SK-N-SH treated with all-trans-retinoic acid at 6 μM for 48 hours (cell line): ENCODE results near the gene PCDH9.

Experiments
- ATAC-seq: fragments of 200-7000 bp; cut with Tn5 transposase; 3 replicates; pipeline ENCODE4 v1.9.1; 2020; ENCODE audit warnings: mild to moderate bottlenecking, moderate library complexity
- ARNTL ChIP-seq: fragments of 450-650 bp; formaldehyde crosslinking; IDR thresholded peaks from 2 replicates; pipeline ENCODE4 v1.5.0; 2020; ENCODE audit warnings: low read depth, mild to moderate bottlenecking, moderate library complexity, borderline replicate concordance
- BACH2 ChIP-seq: fragments of 250-450 bp; sonication (Bioruptor Pico); IDR thresholded peaks from 2 replicates; pipeline ENCODE4 v1.9.0; 2021; ENCODE audit warnings: mild to moderate bottlenecking, borderline replicate concordance
- CSDC2 ChIP-seq: fragments of 250-450 bp; sonication (Bioruptor Pico); IDR thresholded peaks from 2 replicates; pipeline ENCODE4 v1.5.0; 2020; ENCODE audit warnings: mild to moderate bottlenecking, moderate library complexity
- CSRNP3 ChIP-seq: fragments of 250-450 bp; sonication (Bioruptor Pico); IDR thresholded peaks from 2 replicates; pipeline ENCODE4 v1.5.1; 2021; ENCODE audit warnings: mild to moderate bottlenecking, moderate library complexity
- ESRRG ChIP-seq: fragments of 250-450 bp; sonication (Bioruptor Pico); IDR thresholded peaks from 2 replicates; pipeline ENCODE4 v1.6.1; 2021; ENCODE audit warnings: mild to moderate bottlenecking
- GLIS3 ChIP-seq: fragments of 250-450 bp; sonication (Bioruptor Pico); IDR thresholded peaks from 2 replicates; pipeline ENCODE4 v1.5.0; 2020; ENCODE audit warnings: mild to moderate bottlenecking, moderate library complexity
- ISL1 ChIP-seq: fragments of 250-450 bp; sonication (Bioruptor Pico); IDR thresholded peaks from 2 replicates; pipeline ENCODE4 v2.1.2; 2022; ENCODE audit warnings: mild to moderate bottlenecking, moderate library complexity
- OSR1 ChIP-seq: fragments of 250-450 bp; sonication (Bioruptor Pico); IDR thresholded peaks from 2 replicates; pipeline ENCODE4 v1.8.0; 2022; ENCODE audit warnings: moderate library complexity, mild to moderate bottlenecking, inconsistent platforms
- PPARA ChIP-seq: fragments of 250-450 bp; sonication (Bioruptor Pico); IDR thresholded peaks from 2 replicates; pipeline ENCODE4 v1.5.0; 2020; ENCODE audit warnings: mild to moderate bottlenecking, borderline replicate concordance
- RARB ChIP-seq: fragments of 250-450 bp; sonication (Bioruptor Pico); IDR thresholded peaks from 2 replicates; pipeline ENCODE4 v1.8.0; 2021; ENCODE audit warnings: mild to moderate bottlenecking, moderate library complexity
- SNAI2 ChIP-seq: fragments of 250-450 bp; sonication (Bioruptor Pico); IDR thresholded peaks from 2 replicates; pipeline ENCODE4 v1.5.0; 2020; ENCODE audit warnings: mild to moderate bottlenecking, moderate library complexity
- TCF4 ChIP-seq: fragments of 250-450 bp; sonication (Bioruptor Pico); IDR thresholded peaks from 2 replicates; pipeline ENCODE4 v1.8.0; 2021; ENCODE audit warnings: mild to moderate bottlenecking, moderate library complexity, borderline replicate concordance
- TOX ChIP-seq: fragments of 250-450 bp; sonication (Bioruptor Pico); IDR thresholded peaks from 2 replicates; pipeline ENCODE4 v1.8.0; 2021; ENCODE audit warnings: mild to moderate bottlenecking, moderate library complexity, borderline replicate concordance
- ZC3H10 ChIP-seq: fragments of 250-450 bp; sonication (Bioruptor Pico); IDR thresholded peaks from 2 replicates; pipeline ENCODE4 v1.5.1; 2021; ENCODE audit warnings: mild to moderate bottlenecking, moderate library complexity
- ZFP3 ChIP-seq: fragments of 250-450 bp; sonication (Bioruptor Pico); IDR thresholded peaks from 2 replicates; pipeline ENCODE4 v1.5.0; 2020; ENCODE audit warnings: mild to moderate bottlenecking, moderate library complexity
- ZFP30 ChIP-seq: fragments of 450-650 bp; formaldehyde crosslinking; IDR thresholded peaks from 2 replicates; pipeline ENCODE4 v1.5.0; 2022; ENCODE audit warnings: mild to moderate bottlenecking, moderate library complexity
- ZNF565 ChIP-seq: fragments of 450-650 bp; formaldehyde crosslinking; conservative IDR thresholded peaks from 2 replicates; pipeline ENCODE4 v1.5.0; 2020; ENCODE audit warnings: low read depth, mild to moderate bottlenecking, moderate library complexity
- ZNF70 ChIP-seq: fragments of 450-650 bp; formaldehyde crosslinking; IDR thresholded peaks from 2 replicates; pipeline ENCODE4 v1.5.0; 2020; ENCODE audit warnings: mild to moderate bottlenecking, moderate library complexity
- TF ChIP-seq, protein P1 (sequence below): fragments of 250-450 bp; sonication (Bioruptor Pico); IDR thresholded peaks from 2 replicates; pipeline ENCODE4 v1.5.0; 2020; ENCODE audit warnings: mild to moderate bottlenecking, moderate library complexity
- TF ChIP-seq, protein P2 (sequence below): fragments of 250-450 bp; sonication (Bioruptor Pico); IDR thresholded peaks from 2 replicates; pipeline ENCODE4 v1.8.0; 2020; ENCODE audit warnings: mild to moderate bottlenecking, moderate library complexity, borderline replicate concordance
- TF ChIP-seq, protein P3 (sequence below): fragments of 250-450 bp; sonication (Bioruptor Pico); IDR thresholded peaks from 2 replicates; pipeline ENCODE4 v1.8.0; 2021; ENCODE audit warnings: low read depth, mild to moderate bottlenecking, moderate library complexity, borderline replicate concordance

The PCDH9 gene

DNA sequence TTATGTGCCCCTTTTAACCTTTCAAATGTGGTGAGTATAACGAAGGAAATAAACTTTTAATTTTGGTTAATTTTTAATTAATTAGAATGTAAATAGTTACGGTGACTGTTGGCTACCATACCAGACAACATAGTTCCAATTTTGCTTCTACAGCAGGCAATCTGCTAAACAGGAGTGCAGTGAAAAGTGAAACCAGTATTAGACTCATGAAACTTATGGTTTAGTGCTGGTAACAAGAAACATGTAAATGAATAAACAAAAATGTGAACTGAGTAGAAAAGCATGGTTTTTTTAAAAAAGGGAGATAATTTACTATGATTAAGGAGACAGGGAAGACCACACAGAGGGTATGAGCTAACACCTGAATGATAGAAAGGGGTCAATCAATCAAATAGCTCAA is 478.4 kb downstream of the PCDH9 start:
- ATAC-seq: no peak
- TF ChIP-seq ZNF70 (CRISPR knock-in tag) (no peak), TOX (no peak), PPARA (no peak), CSRNP3 (no peak), ISL1 (CRISPR knock-in tag) (no peak), ARNTL (no peak), ZC3H10 (CRISPR knock-in tag) (no peak), OSR1 (no peak), GLIS3 (CRISPR knock-in tag) (no peak), TCF4 (CRISPR knock-in tag) (no peak), SNAI2 (CRISPR knock-in tag) (no peak), ZFP3 (CRISPR knock-in tag) (no peak), RARB (CRISPR knock-in tag) (no peak), ESRRG (CRISPR knock-in tag) (no peak), BACH2 (CRISPR knock-in tag) (no peak), ZNF565 (CRISPR knock-in tag) (no peak)
- TF ChIP-seq, protein P1, sequence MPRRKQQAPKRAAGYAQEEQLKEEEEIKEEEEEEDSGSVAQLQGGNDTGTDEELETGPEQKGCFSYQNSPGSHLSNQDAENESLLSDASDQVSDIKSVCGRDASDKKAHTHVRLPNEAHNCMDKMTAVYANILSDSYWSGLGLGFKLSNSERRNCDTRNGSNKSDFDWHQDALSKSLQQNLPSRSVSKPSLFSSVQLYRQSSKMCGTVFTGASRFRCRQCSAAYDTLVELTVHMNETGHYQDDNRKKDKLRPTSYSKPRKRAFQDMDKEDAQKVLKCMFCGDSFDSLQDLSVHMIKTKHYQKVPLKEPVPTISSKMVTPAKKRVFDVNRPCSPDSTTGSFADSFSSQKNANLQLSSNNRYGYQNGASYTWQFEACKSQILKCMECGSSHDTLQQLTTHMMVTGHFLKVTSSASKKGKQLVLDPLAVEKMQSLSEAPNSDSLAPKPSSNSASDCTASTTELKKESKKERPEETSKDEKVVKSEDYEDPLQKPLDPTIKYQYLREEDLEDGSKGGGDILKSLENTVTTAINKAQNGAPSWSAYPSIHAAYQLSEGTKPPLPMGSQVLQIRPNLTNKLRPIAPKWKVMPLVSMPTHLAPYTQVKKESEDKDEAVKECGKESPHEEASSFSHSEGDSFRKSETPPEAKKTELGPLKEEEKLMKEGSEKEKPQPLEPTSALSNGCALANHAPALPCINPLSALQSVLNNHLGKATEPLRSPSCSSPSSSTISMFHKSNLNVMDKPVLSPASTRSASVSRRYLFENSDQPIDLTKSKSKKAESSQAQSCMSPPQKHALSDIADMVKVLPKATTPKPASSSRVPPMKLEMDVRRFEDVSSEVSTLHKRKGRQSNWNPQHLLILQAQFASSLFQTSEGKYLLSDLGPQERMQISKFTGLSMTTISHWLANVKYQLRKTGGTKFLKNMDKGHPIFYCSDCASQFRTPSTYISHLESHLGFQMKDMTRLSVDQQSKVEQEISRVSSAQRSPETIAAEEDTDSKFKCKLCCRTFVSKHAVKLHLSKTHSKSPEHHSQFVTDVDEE (CRISPR knock-in tag): no peak
- TF ChIP-seq, protein P2, sequence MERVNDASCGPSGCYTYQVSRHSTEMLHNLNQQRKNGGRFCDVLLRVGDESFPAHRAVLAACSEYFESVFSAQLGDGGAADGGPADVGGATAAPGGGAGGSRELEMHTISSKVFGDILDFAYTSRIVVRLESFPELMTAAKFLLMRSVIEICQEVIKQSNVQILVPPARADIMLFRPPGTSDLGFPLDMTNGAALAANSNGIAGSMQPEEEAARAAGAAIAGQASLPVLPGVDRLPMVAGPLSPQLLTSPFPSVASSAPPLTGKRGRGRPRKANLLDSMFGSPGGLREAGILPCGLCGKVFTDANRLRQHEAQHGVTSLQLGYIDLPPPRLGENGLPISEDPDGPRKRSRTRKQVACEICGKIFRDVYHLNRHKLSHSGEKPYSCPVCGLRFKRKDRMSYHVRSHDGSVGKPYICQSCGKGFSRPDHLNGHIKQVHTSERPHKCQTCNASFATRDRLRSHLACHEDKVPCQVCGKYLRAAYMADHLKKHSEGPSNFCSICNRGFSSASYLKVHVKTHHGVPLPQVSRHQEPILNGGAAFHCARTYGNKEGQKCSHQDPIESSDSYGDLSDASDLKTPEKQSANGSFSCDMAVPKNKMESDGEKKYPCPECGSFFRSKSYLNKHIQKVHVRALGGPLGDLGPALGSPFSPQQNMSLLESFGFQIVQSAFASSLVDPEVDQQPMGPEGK (CRISPR knock-in tag): no peak
- TF ChIP-seq, protein P3, sequence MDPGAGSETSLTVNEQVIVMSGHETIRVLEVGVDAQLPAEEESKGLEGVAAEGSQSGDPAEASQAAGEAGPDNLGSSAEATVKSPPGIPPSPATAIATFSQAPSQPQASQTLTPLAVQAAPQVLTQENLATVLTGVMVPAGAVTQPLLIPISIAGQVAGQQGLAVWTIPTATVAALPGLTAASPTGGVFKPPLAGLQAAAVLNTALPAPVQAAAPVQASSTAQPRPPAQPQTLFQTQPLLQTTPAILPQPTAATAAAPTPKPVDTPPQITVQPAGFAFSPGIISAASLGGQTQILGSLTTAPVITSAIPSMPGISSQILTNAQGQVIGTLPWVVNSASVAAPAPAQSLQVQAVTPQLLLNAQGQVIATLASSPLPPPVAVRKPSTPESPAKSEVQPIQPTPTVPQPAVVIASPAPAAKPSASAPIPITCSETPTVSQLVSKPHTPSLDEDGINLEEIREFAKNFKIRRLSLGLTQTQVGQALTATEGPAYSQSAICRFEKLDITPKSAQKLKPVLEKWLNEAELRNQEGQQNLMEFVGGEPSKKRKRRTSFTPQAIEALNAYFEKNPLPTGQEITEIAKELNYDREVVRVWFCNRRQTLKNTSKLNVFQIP (CRISPR knock-in tag): no peak

GRCh38 chr13:66748712-66749111 is 481.4 kb downstream of the PCDH9 start:
- no peak for TF ChIP-seq ZFP3 (CRISPR knock-in tag)
- TF ChIP-seq, protein P1 (CRISPR knock-in tag): no peak
- TF ChIP-seq CSDC2 (CRISPR knock-in tag): no peak
- TF ChIP-seq, all 23 proteins: peak for 0
- no peak for ATAC-seq

DNA sequence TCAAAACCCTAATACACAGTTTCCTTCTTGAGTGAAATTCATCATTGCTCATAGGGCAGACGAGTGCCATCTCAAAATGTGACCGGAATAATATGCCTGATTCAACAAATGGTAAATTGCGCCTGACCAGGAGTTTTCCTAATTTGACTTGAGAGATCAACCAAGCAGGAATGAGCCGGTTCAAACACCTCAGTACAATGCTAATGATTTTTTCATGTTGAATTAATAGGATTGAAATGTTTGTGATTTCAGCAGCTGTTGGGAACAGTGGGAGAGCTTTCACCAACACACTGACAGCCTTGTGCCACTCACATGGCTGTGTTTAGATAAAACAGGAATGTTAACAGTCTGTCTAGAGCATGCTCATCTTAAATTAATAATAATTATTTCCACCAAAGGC is 484.8 kb downstream of the PCDH9 start:
- ATAC-seq: no peak
- TF ChIP-seq ZFP30 (CRISPR knock-in tag): no peak
- TF ChIP-seq ISL1 (CRISPR knock-in tag): no peak
- TF ChIP-seq OSR1: no peak
